GM18907 (cell line): ENCODE data around the gene REEP1.

Experiments used
- ATAC-seq: cut with Tn5 transposase; IDR thresholded peaks from one replicate; pipeline ENCODE4 v1.9.1; 2021; ENCODE audit warnings: mild to moderate bottlenecking, moderate library complexity; ENCODE audit not compliant: unreplicated experiment

REEP1 gene

GRCh38 chr2:86337244-86337835 is at the start of gene REEP1:
REEP1 (minus strand) TSS chr2:86337626; CDS start chr2:86337510, 116 bp downstream.
- no peak for ATAC-seq

- ATAC-seq: no peak
Observed at GRCh38 chr2:86383844-86384243, 46.4 kb upstream of the REEP1 start.

- ATAC-seq: no peak
Observed at GRCh38 chr2:86382698-86383097, 45.3 kb upstream of the REEP1 start.

- ATAC-seq: no peak
Observed at GRCh38 chr2:86382108-86382507, 44.7 kb upstream of the REEP1 start.

- no peak for ATAC-seq
Observed at GRCh38 chr2:86378469-86378868, 41.0 kb upstream of the REEP1 start.

- no peak for ATAC-seq
Observed at GRCh38 chr2:86375623-86376022, 38.2 kb upstream of the REEP1 start.

- no peak for ATAC-seq
Observed at GRCh38 chr2:86372641-86373502, 35.4 kb upstream of the REEP1 start.

- ATAC-seq: no peak
Observed at GRCh38 chr2:86372133-86372532, 34.7 kb upstream of the REEP1 start.

- ATAC-seq: no peak
Observed at GRCh38 chr2:86371527-86371926, 34.1 kb upstream of the REEP1 start.

- no peak for ATAC-seq
Observed at GRCh38 chr2:86370579-86370978, 33.2 kb upstream of the REEP1 start.

- ATAC-seq: no peak
Observed at GRCh38 chr2:86368161-86368824, 30.9 kb upstream of the REEP1 start.

- ATAC-seq: no peak
Observed at GRCh38 chr2:86367499-86367777, 30.0 kb upstream of the REEP1 start.

GRCh38 chr2:86366651-86367498 is 29.4 kb upstream of the REEP1 start:
- ATAC-seq: no peak

GRCh38 chr2:86364894-86365293 is 27.5 kb upstream of the REEP1 start:
- ATAC-seq: no peak

GRCh38 chr2:86360776-86361175 is 23.4 kb upstream of the REEP1 start:
- no peak for ATAC-seq

GRCh38 chr2:86358957-86359356 is 21.5 kb upstream of the REEP1 start:
- ATAC-seq: peak; percentile 93

GRCh38 chr2:86357392-86357963 is 20.1 kb upstream of the REEP1 start:
- no peak for ATAC-seq

GRCh38 chr2:86352727-86353221 is 15.3 kb upstream of the REEP1 start:
- no peak for ATAC-seq

- ATAC-seq: no peak
Observed at GRCh38 chr2:86352137-86352726, 14.8 kb upstream of the REEP1 start.

GRCh38 chr2:86350751-86351150 is 13.3 kb upstream of the REEP1 start:
- ATAC-seq: no peak
